IMR-90 (cell line): ENCODE measurements around the gene FAH. TPM values are rescaled to one million over a fixed set of nuclear protein-coding genes. Genes with fewer than 3 reads are reported as not detected.

Experiments used
- ATAC-seq: fragments of 200-7000 bp; cut with Tn5 transposase; 2 replicates; pipeline ENCODE4 v1.9.1; 2020; ENCODE audit warnings: low read depth, mild to moderate bottlenecking, moderate library complexity
- BruUV-seq: library from RNA; stranded (reverse); fragments of 400-500 nt; replicated peaks from 2 replicates; lab custom pipeline; 2021; lab: Mats Ljungman, UMichigan
- CTCF ChIA-PET: fragments of 300-600 bp; formaldehyde crosslinking; extraction: SDS; loops from one replicate; lab custom pipeline; 2021; ENCODE audit warnings: antibody characterized with exemption; lab: Yijun Ruan, JAX
- POLR2A ChIA-PET: fragments of 300-600 bp; sonication (Branson Sonifier 250); formaldehyde crosslinking; loops from one replicate; lab custom pipeline; 2022; ENCODE audit warnings: antibody characterized with exemption; ENCODE audit not compliant: unreplicated experiment; lab: Charles Lee
- DNase-seq: peaks from one replicate; pipeline ENCODE4 v3.0.0; 2013
- H2AFZ ChIP-seq: replicated peaks from 2 replicates; pipeline ENCODE3; 2013; ENCODE audit warnings: low read length, mild to moderate bottlenecking; ENCODE audit not compliant: poor library complexity
- H2AK5ac ChIP-seq: 2 replicates; pipeline ENCODE4 v1.6.1; 2013; ENCODE audit warnings: low read depth, low read length, inconsistent platforms
- H2AK9ac ChIP-seq: replicated peaks from 2 replicates; pipeline ENCODE3; 2013; ENCODE audit warnings: mild to moderate bottlenecking, low read depth, low read length, moderate library complexity; ENCODE audit not compliant: poor library complexity
- H2BK120ac ChIP-seq: 2 replicates; pipeline ENCODE4 v1.6.1; 2013; ENCODE audit warnings: low read depth, low read length, inconsistent platforms
- H2BK15ac ChIP-seq: 3 replicates; pipeline ENCODE4 v1.6.1; 2013; ENCODE audit warnings: low read depth, low read length, inconsistent platforms
- H2BK20ac ChIP-seq: 2 replicates; pipeline ENCODE4 v1.6.1; 2013; ENCODE audit warnings: low read depth, mild to moderate bottlenecking, inconsistent platforms, low read length, moderate library complexity
- H2BK5ac ChIP-seq: 2 replicates; pipeline ENCODE4 v1.6.1; 2013; ENCODE audit warnings: mild to moderate bottlenecking, low read depth, low read length, inconsistent platforms; ENCODE audit not compliant: poor library complexity, severe bottlenecking
- H3K14ac ChIP-seq: replicated peaks from 2 replicates; pipeline ENCODE4 v1.6.1; 2013; ENCODE audit warnings: low read depth, low read length, inconsistent platforms
- H3K18ac ChIP-seq: 2 replicates; pipeline ENCODE4 v1.6.1; 2013; ENCODE audit warnings: low read depth, low read length, control low read depth
- H3K23ac ChIP-seq: 2 replicates; pipeline ENCODE4 v1.6.1; 2013; ENCODE audit warnings: low read depth, low read length, inconsistent platforms
- H3K27ac ChIP-seq: 2 replicates; pipeline ENCODE4 v1.5.1; 2013; ENCODE audit warnings: mild to moderate bottlenecking, control low read depth, low read length; ENCODE audit not compliant: insufficient read depth
- H3K27me3 ChIP-seq: 2 replicates; pipeline ENCODE4 v1.6.1; 2013; ENCODE audit warnings: low read length; ENCODE audit not compliant: control insufficient read depth, insufficient read depth
- H3K36me3 ChIP-seq: 2 replicates; pipeline ENCODE4 v1.6.1; 2013; ENCODE audit warnings: low read length, mixed read lengths; ENCODE audit not compliant: control insufficient read depth, insufficient read depth
- H3K4ac ChIP-seq: 2 replicates; pipeline ENCODE4 v1.6.1; 2013; ENCODE audit warnings: low read depth, low read length, inconsistent platforms
- H3K4me1 ChIP-seq: 2 replicates; pipeline ENCODE4 v1.6.1; 2013; ENCODE audit warnings: low read length, mixed read lengths; ENCODE audit not compliant: control insufficient read depth, insufficient read depth
- H3K4me2 ChIP-seq: 2 replicates; pipeline ENCODE4 v1.6.1; 2013; ENCODE audit warnings: low read depth, mild to moderate bottlenecking, control low read depth, low read length, moderate library complexity
- H3K4me3 ChIP-seq: 2 replicates; pipeline ENCODE4 v1.5.1; 2013; ENCODE audit warnings: low read depth, mild to moderate bottlenecking, control low read depth, low read length, moderate library complexity; ENCODE audit not compliant: insufficient read depth
- H3K56ac ChIP-seq: 2 replicates; pipeline ENCODE4 v1.6.1; 2013; ENCODE audit warnings: low read length, inconsistent platforms; ENCODE audit not compliant: insufficient read depth; ENCODE audit errors: extremely low read depth
- H3K79me1 ChIP-seq, 2 experiments: 2 replicates each; pipeline ENCODE4 v1.6.1; 2013; ENCODE audit warnings: low read length in 2 of 2, inconsistent platforms in 1 of 2, low read depth in 1 of 2
- H3K9ac ChIP-seq: 2 replicates; pipeline ENCODE4 v1.6.1; 2013; ENCODE audit warnings: low read depth, low read length, control low read depth
- H3K9me1 ChIP-seq: 2 replicates; pipeline ENCODE4 v1.6.1; 2013; ENCODE audit warnings: low read length, inconsistent platforms; ENCODE audit not compliant: insufficient read depth
- H3K9me3 ChIP-seq: 2 replicates; pipeline ENCODE4 v1.6.1; 2013; ENCODE audit warnings: low read length; ENCODE audit not compliant: control insufficient read depth, insufficient read depth
- H4K20me1 ChIP-seq: 2 replicates; pipeline ENCODE4 v1.6.1; 2013; ENCODE audit warnings: low read length, inconsistent platforms; ENCODE audit not compliant: insufficient read depth
- H4K5ac ChIP-seq: 2 replicates; pipeline ENCODE4 v1.6.1; 2013; ENCODE audit warnings: mild to moderate bottlenecking, low read depth, low read length, control low read depth
- H4K8ac ChIP-seq, 2 experiments: 2 replicates each; pipeline ENCODE4 v1.6.1; 2013; ENCODE audit warnings: low read depth in 2 of 2, low read length in 2 of 2, control low read depth in 1 of 2, inconsistent platforms in 1 of 2
- H4K91ac ChIP-seq: 2 replicates; pipeline ENCODE4 v1.6.1; 2013; ENCODE audit warnings: low read depth, low read length, inconsistent platforms; ENCODE audit not compliant: insufficient read depth
- BHLHE40 ChIP-seq: fragments of 150-350 bp; IDR thresholded peaks from 2 replicates; pipeline ENCODE4 v1.6.1; 2016; ENCODE audit warnings: mild to moderate bottlenecking, low read depth, low read length
- CEBPB ChIP-seq: IDR thresholded peaks from 2 replicates; pipeline ENCODE4 v1.6.1; 2012; ENCODE audit warnings: low read depth, low read length, improper control_type of control experiment
- CHD1 ChIP-seq: IDR thresholded peaks from 2 replicates; pipeline ENCODE4 v1.6.1; 2012; ENCODE audit warnings: low read depth, low read length, improper control_type of control experiment
- CTCF ChIP-seq: conservative IDR thresholded peaks from 2 replicates; pipeline ENCODE4 v1.5.1; 2012; ENCODE audit warnings: mild to moderate bottlenecking, low read depth, low read length, improper control_type of control experiment
- ELK1 ChIP-seq: fragments of 150-350 bp; IDR thresholded peaks from 2 replicates; pipeline ENCODE4 v1.6.1; 2016; ENCODE audit warnings: low read depth, mild to moderate bottlenecking, low read length, moderate library complexity, borderline replicate concordance
- FOS ChIP-seq: fragments of 150-350 bp; IDR thresholded peaks from 2 replicates; pipeline ENCODE4 v1.6.1; 2016; ENCODE audit warnings: low read depth, low read length
- MAFK ChIP-seq: IDR thresholded peaks from 2 replicates; pipeline ENCODE4 v1.6.1; 2012; ENCODE audit warnings: low read depth, low read length, improper control_type of control experiment
- MAZ ChIP-seq: IDR thresholded peaks from 2 replicates; pipeline ENCODE4 v1.6.1; 2012; ENCODE audit warnings: low read depth, mild to moderate bottlenecking, low read length, improper control_type of control experiment, moderate library complexity, borderline replicate concordance
- MXI1 ChIP-seq: IDR thresholded peaks from 2 replicates; pipeline ENCODE4 v1.6.1; 2012; ENCODE audit warnings: low read depth, mild to moderate bottlenecking, low read length, moderate library complexity, borderline replicate concordance
- NFE2L2 ChIP-seq: fragments of 150-350 bp; IDR thresholded peaks from 2 replicates; pipeline ENCODE4 v1.6.1; 2016; ENCODE audit warnings: low read depth, mild to moderate bottlenecking, low read length
- POLR2A ChIP-seq: IDR thresholded peaks from 2 replicates; pipeline ENCODE4 v1.6.1; 2012; ENCODE audit warnings: mild to moderate bottlenecking, low read depth, low read length
- RAD21 ChIP-seq: IDR thresholded peaks from 2 replicates; pipeline ENCODE4 v1.6.1; 2012; ENCODE audit warnings: low read length, improper control_type of control experiment
- RCOR1 ChIP-seq: IDR thresholded peaks from 2 replicates; pipeline ENCODE4 v1.6.1; 2012; ENCODE audit warnings: mild to moderate bottlenecking, low read length, improper control_type of control experiment; ENCODE audit not compliant: insufficient replicate concordance
- RFX5 ChIP-seq: IDR thresholded peaks from 2 replicates; pipeline ENCODE4 v1.8.0; 2012; ENCODE audit warnings: low read depth, mild to moderate bottlenecking, low read length, moderate library complexity
- SMC3 ChIP-seq: fragments of 150-350 bp; IDR thresholded peaks from 2 replicates; pipeline ENCODE4 v1.6.1; 2016; ENCODE audit warnings: low read depth, mild to moderate bottlenecking, antibody characterized with exemption, low read length, moderate library complexity
- USF2 ChIP-seq: fragments of 150-350 bp; IDR thresholded peaks from 2 replicates; pipeline ENCODE4 v1.6.1; 2017; ENCODE audit warnings: mild to moderate bottlenecking, antibody characterized with exemption, low read length, low read depth
- WGBS, 2 experiments: methylation state at CpG; one replicate each; pipeline versions ENCODE4 v1.1.5 to v1.1.7; 2013; ENCODE audit warnings: missing lambda C conversion rate in 2 of 2; ENCODE audit not compliant: insufficient read length in 1 of 2; ENCODE audit errors: extremely low coverage in 2 of 2; 5-methylcytosine and 5-hydroxymethylcytosine counted together
- dilution Hi-C: fragments of 300-500 bp; cut with HindIII; formaldehyde crosslinking; loops from one replicate; pipeline ENCODE4 v1.14.3; 2018; ENCODE audit warnings: low sequenced_read_pairs; ENCODE audit not compliant: unreplicated experiment
- in situ Hi-C: fragments of 300-500 bp; cut with MboI; formaldehyde crosslinking; loops from 3 replicates; pipeline ENCODE4 v1.14.3; 2019; ENCODE audit warnings: low sequenced_read_pairs, inconsistent platforms, mixed read lengths
- intact Hi-C: fragments of 100-400 bp; cut with micrococcal nuclease; formaldehyde crosslinking; loops from 2 replicates; pipeline ENCODE4 v1.10.0; 2022
- polyA plus RNA-seq, 3 experiments: library from polyadenylated mRNA; depleted of rRNA; stranded (reverse); fragments of >200 nt; gene quantifications; 2 replicates each; pipeline ENCODE4 v1.2.3, GENCODE V29; 2012; ENCODE audit warnings: low replicate concordance in 1 of 3
- total RNA-seq: library from RNA; depleted of rRNA; stranded (reverse); fragments of >200 nt; gene quantifications from 2 replicates; pipeline ENCODE4 v1.2.3, GENCODE V29; 2012

The FAH gene
- total and polyA plus RNA-seq, 2 of the 4 experiments (the other 2 are of a cell fraction) = 43.1 to 48.6 TPM

GRCh38 chr15:80154336-80154735 lies 1.5 kb downstream of the FAH start:
- no peak overlapping the region for H2BK5ac ChIP-seq
- TF ChIP-seq BHLHE40 (no peak), SMC3 (no peak), CHD1 (no peak), USF2 (no peak), CTCF (no peak), MXI1 (no peak), ELK1 (no peak), MAZ (no peak), NFE2L2 (no peak), RFX5 (no peak), POLR2A (no peak), FOS (no peak), RAD21 (no peak), CEBPB (no peak), MAFK (no peak), RCOR1 (no peak)
- H2BK20ac ChIP-seq = no peak overlapping the region
- H3K79me1 ChIP-seq = peaks cover 17 to 40% of the 10 kb centered on the region in 2 experiments
- no peak overlapping the region for H3K4me3 ChIP-seq
- peak overlapping the region; percentile 32 for H2AK5ac ChIP-seq
- peak; percentile 15 for DNase-seq
- no peaks in the 10 kb centered on the region for H4K20me1 ChIP-seq
- BruUV-seq = no TSS peak
- 0 out of 2 replicates have a peak overlapping the region, but pooled peaks have one; percentile 43 for H3K14ac ChIP-seq
- H3K9me1 ChIP-seq = peaks cover 8% of the 10 kb centered on the region
- ChIA-PET CTCF (no interaction called here), POLR2A (no interaction called here)
- H2AFZ ChIP-seq = no peak overlapping the region
- H4K5ac ChIP-seq = no peak overlapping the region
- dilution Hi-C loops (no loop called here), in situ Hi-C loops (no loop called here), intact Hi-C loops (no loop called here)
- H3K4me2 ChIP-seq = peak overlapping the region; percentile 82; the same call in 1 of the 2 replicates
- H2BK15ac ChIP-seq = no peak overlapping the region
- H3K27ac ChIP-seq = no peak overlapping the region
- no peak overlapping the region for H3K56ac ChIP-seq
- no peaks in the 10 kb centered on the region for H3K9me3 ChIP-seq
- H4K8ac ChIP-seq = 0 out of 4 replicates have a peak overlapping the region, but pooled peaks of 1 of the 2 experiments have one; percentile 68
- no peak overlapping the region for H2BK120ac ChIP-seq
- peak overlapping the region; percentile 53 for H2AK9ac ChIP-seq
- no peak overlapping the region for H3K9ac ChIP-seq
- peak overlapping the region; percentile 8; the same call in 1 of the 2 replicates for H3K4ac ChIP-seq
- no peak overlapping the region for H3K18ac ChIP-seq
- peaks cover 8% of the 10 kb centered on the region for H3K4me1 ChIP-seq
- ATAC-seq = no peak
- H4K91ac ChIP-seq = no peak overlapping the region
- peaks cover 6% of the 10 kb centered on the region for H3K36me3 ChIP-seq
- WGBS, 2 experiments = 80% methylated on average over 1 of the region's 6 CpGs; no CpG with 5 or more reads in 1 of the 2 experiments
- 0 out of 2 replicates have a peak overlapping the region, but pooled peaks have one; percentile 17 for H3K23ac ChIP-seq
- no peaks in the 10 kb centered on the region for H3K27me3 ChIP-seq
